ENCODE data around the gene TCF23. TPM values are rescaled to one million over a fixed set of nuclear protein-coding genes. Genes with fewer than 3 reads are reported as not detected.
"Not testable (repeated sequence)": the region's sequence is repeated elsewhere in the genome, so short reads cannot be mapped to it uniquely, and the experiment has no call there.

The TCF23 gene
- total RNA-seq, 2 donors from 2014 or later, result not detected

DNA sequence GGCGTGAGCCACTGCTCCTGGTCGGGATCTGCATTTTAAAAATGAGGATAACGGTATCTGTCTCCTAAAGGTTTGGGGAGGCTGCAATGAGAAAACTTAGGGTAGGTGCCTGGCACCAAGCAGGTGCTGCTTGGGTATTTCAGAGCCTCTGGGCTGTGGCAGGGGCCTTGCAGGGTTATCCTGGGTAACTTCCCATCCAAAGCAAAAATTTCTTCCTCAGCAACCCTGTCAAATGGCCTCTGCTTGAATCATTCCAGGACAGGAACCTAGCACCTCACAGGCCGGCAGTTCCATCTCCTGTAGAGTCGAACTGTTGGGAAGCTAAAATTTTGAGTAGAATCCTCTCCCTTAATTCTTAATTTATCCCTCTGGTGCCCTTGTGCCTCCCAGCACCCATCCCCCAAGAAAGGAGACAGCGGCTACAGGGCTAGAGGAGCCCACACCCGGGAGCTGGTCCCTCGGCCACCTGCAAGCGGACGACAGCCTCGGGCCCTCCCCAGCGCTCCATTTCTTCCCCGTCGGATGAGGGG, 30.7 kb upstream of the TCF23 start:
- Mint-ChIP-seq H3K27ac (no peak overlapping the region), H3K9me3 (peaks cover 3% of the 10 kb centered on the region), H3K4me1 (peaks cover 10% of the 10 kb centered on the region), H3K27me3 (ENCODE audit: insufficient read depth) (peaks cover 70% of the 10 kb centered on the region), H3K36me3 (ENCODE audit: low read depth) (no peaks in the 10 kb centered on the region), H3K4me3 (peak overlapping the region; percentile 36)
- Histone ChIP-seq H3K27me3 (ENCODE audit: control insufficient read depth, insufficient read depth, low read length, poor library complexity, severe bottlenecking) (peaks cover 62% of the 10 kb centered on the region), H3K9me3 (ENCODE audit: control insufficient read depth, low read length) (no peaks in the 10 kb centered on the region), H3K9ac (ENCODE audit: extremely low read depth, low read length, poor library complexity, severe bottlenecking) (no peak overlapping the region), H3K36me3 (ENCODE audit: control insufficient read depth, insufficient read depth, low read length) (no peaks in the 10 kb centered on the region), H3K4me1 (ENCODE audit: control insufficient read depth, insufficient read depth, low read length) (no peaks in the 10 kb centered on the region), H3K27ac (ENCODE audit: low read depth, low read length) (no peak overlapping the region), H3K4me3 (ENCODE audit: low read length) (peak overlapping the region; percentile 53)
- no peak for DNase-seq
- 23 to 34% methylated on average over 8 to 14 of the region's 14 CpGs for WGBS, 2 experiments (ENCODE audit: insufficient coverage in 1 of 2, insufficient read length in 1 of 2)
- no peak for TF ChIP-seq CTCF (conservative IDR thresholded peaks at IDR 0.05)

GRCh38 chr2:27118525-27119329, 30.1 kb upstream of the TCF23 start, which contains the start of gene CGREF1:
Gene CGREF1 (minus strand): TSS chr2:27119128. CDS start chr2:27104366, 14,762 bp downstream.
- Histone ChIP-seq H3K9ac (ENCODE audit: extremely low read depth, low read length, poor library complexity, severe bottlenecking) (no peak within 1 kb of the TSS), H3K27me3 (ENCODE audit: control insufficient read depth, insufficient read depth, low read length, poor library complexity, severe bottlenecking) (peaks cover 69% of the 10 kb centered on the region)
- H3K9me3 Mint-ChIP-seq, result peaks cover 3% of the 10 kb centered on the region

DNA sequence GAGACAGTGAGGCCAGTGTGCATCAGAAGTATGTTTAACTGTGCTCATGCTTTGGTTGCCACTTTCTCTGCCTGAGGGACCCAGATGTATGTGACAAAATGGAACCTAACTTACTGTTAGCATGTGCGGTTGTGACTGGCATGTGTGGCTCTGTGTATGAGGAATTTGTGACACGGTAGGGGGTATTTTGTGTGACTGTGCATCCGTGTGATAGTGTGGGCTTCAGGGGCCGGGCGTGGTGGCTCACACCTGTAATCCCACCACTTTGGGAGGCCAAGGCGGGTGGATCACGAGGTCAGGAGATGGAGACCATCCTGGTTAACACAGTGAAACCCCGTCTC, 29.5 kb upstream of the TCF23 start:
- not testable (repeated sequence) for H3K27ac Mint-ChIP-seq; H3K4me1 ChIP-seq (ENCODE audit: control insufficient read depth, insufficient read depth, low read length); H3K27ac ChIP-seq (ENCODE audit: low read depth, low read length); H3K36me3 Mint-ChIP-seq (ENCODE audit: low read depth); H3K36me3 ChIP-seq (ENCODE audit: control insufficient read depth, insufficient read depth, low read length); DNase-seq; H3K9ac ChIP-seq (ENCODE audit: extremely low read depth, low read length, poor library complexity, severe bottlenecking); H3K9me3 Mint-ChIP-seq; H3K9me3 ChIP-seq (ENCODE audit: control insufficient read depth, low read length)
- peaks cover 78% of the 10 kb centered on the region for H3K27me3 Mint-ChIP-seq (ENCODE audit: insufficient read depth)
- Histone ChIP-seq H3K4me3 (ENCODE audit: low read length) (peak overlapping the region; percentile 58), H3K27me3 (ENCODE audit: control insufficient read depth, insufficient read depth, low read length, poor library complexity, severe bottlenecking) (peaks cover 75% of the 10 kb centered on the region)
- H3K4me3 Mint-ChIP-seq, result peak overlapping the region; percentile 53
- WGBS, 2 experiments (ENCODE audit: insufficient coverage in 1 of 2, insufficient read length in 1 of 2), result 87 to 90% methylated on average over 5 to 8 of the region's 8 CpGs
- H3K4me1 Mint-ChIP-seq, result peaks cover 13% of the 10 kb centered on the region

More at GRCh38 chr2:27118525-27119329, 30.1 kb upstream of the TCF23 start, which contains the start of gene CGREF1:
- no peaks in the 10 kb centered on the region for H3K36me3 Mint-ChIP-seq (ENCODE audit: low read depth)
- no peaks in the 10 kb centered on the region for H3K4me1 ChIP-seq (ENCODE audit: control insufficient read depth, insufficient read depth, low read length)
- no peaks in the 10 kb centered on the region for H3K9me3 ChIP-seq (ENCODE audit: control insufficient read depth, low read length)
- H3K4me1 Mint-ChIP-seq, result peaks cover 13% of the 10 kb centered on the region
- H3K4me3 Mint-ChIP-seq, result peak within 1 kb of the TSS; percentile 53
- no peak within 1 kb of the TSS for H3K27ac ChIP-seq (ENCODE audit: low read depth, low read length)
- H3K27me3 Mint-ChIP-seq (ENCODE audit: insufficient read depth), result peaks cover 74% of the 10 kb centered on the region
- TF ChIP-seq CTCF (conservative IDR thresholded peaks at IDR 0.05), result no peak
- H3K27ac Mint-ChIP-seq, result no peak within 1 kb of the TSS
- DNase-seq, result peak; percentile 76
- H3K4me3 ChIP-seq (ENCODE audit: low read length), result peak within 1 kb of the TSS; percentile 58
- 10 to 46% methylated on average over 17 to 84 of the region's 84 CpGs for WGBS, 2 experiments (ENCODE audit: insufficient coverage in 1 of 2, insufficient read length in 1 of 2)
- no peaks in the 10 kb centered on the region for H3K36me3 ChIP-seq (ENCODE audit: control insufficient read depth, insufficient read depth, low read length)

Measured in endodermal cell (in vitro differentiated cells).